Activated B cell treated with CpG ODN at 0.5 μM for 24 hours (primary cell): ENCODE results near the gene MSI2. TPM values are rescaled to one million over a fixed set of nuclear protein-coding genes. Genes with fewer than 3 reads are reported as not detected.
A peak's percentile ranks its signal among the peaks of the same experiment; 100 is the strongest.

ENCODE experiments used
- ATAC-seq: fragments of 200-7000 bp; cut with Tn5 transposase; one replicate; pipeline ENCODE4 v1.10.0; 2021; ENCODE audit warnings: low read depth, mild to moderate bottlenecking, moderate library complexity
- CTCF ChIA-PET: fragments of 350-600 bp; sonication (Branson Sonifier 250); formaldehyde crosslinking; loops from one replicate; lab custom pipeline; 2021; ENCODE audit warnings: antibody characterized with exemption; lab: Charles Lee
- POLR2A ChIA-PET: fragments of 350-600 bp; sonication (Branson Sonifier 250); formaldehyde crosslinking; loops from one replicate; lab custom pipeline; 2021; ENCODE audit warnings: antibody characterized with exemption; lab: Charles Lee
- DNase-seq: peaks from one replicate; pipeline ENCODE4 v3.0.0; 2022
- H3K27ac Mint-ChIP-seq: one replicate; pipeline ENCODE4 v1.8.0; 2020; ENCODE audit warnings: mixed read lengths
- H3K27me3 Mint-ChIP-seq: one replicate; pipeline ENCODE4 v1.8.0; 2021; ENCODE audit warnings: mixed read lengths
- H3K36me3 Mint-ChIP-seq: one replicate; pipeline ENCODE4 v1.8.0; 2021; ENCODE audit warnings: low read depth, mixed read lengths
- H3K4me1 Mint-ChIP-seq: one replicate; pipeline ENCODE4 v1.8.0; 2021; ENCODE audit warnings: mixed read lengths
- H3K4me3 Mint-ChIP-seq: one replicate; pipeline ENCODE4 v1.8.0; 2020; ENCODE audit warnings: mild to moderate bottlenecking, mixed read lengths
- H3K9me3 Mint-ChIP-seq: one replicate; pipeline ENCODE4 v1.8.0; 2020; ENCODE audit warnings: mixed read lengths
- intact Hi-C: fragments of 100-400 bp; cut with micrococcal nuclease; formaldehyde crosslinking; loops from one replicate; pipeline ENCODE4 v1.15.1; 2024
- total RNA-seq: library from RNA; stranded (reverse); gene quantifications from 2 replicates; pipeline ENCODE4 v1.2.3, GENCODE V29; 2022
- TF ChIP-seq, protein P1 (sequence below): fragments of 200-600 bp; IDR thresholded peaks from one replicate; pipeline ENCODE4 v1.8.0; 2022; ENCODE audit warnings: antibody characterized with exemption, mild to moderate bottlenecking

MSI2 gene
- total RNA-seq = 93.2 and 102 TPM in 2 replicates

DNA sequence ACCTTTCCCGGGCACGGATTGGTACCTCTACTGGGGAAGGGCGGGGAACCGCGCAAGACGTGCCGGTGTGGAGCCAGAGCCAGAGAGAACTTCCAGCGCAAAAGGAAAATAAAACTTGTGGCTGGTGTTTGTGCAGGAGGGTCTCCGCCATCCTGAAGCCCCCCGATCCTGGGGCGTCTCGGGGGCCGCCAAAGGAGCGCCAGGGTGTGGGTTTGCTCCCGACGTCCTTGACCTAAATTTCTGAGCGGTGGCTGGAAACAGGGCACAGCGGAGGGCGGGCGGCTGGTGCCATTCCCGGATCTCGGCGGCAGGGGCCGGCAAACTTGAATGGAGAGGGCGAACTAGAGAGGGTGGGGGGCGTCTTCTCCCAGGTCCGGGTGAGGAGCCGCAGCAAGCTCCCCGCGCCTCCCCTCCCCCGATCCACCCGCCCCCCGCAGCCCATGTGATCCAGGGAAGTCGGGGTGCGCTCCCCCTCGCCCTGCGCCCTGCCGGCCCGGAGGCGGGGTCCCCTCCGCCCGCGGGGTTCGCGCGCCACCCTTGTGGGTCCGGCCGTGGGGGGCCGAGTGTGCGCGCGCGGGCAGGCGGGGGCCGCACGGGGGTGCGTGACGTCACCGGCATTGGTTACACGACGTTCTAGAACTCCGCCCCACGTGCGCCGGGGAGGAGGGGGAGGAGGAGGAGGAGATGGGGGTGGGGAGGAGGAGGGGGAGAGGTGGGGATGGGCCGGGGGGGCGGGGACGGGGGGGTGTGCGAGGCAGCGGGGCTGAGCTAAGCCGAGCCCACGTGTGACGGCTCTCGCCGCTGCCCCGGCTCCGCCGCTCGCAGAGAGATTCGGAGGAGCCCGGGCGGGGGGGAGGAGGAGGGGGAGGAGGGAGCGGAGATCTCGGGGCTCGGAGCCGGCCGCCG is at the start of gene MSI2:
Gene MSI2 (plus strand): TSS at position 748 of the 906 bp plus-strand sequence. CDS start 220 bp downstream, outside the sequence.
- intact Hi-C loops = loop anchor here (1.0 to 10.0 kb wide), 13 partner anchors 81 to 1259 kb away; partner anchors contain the start of genes AKAP1, C17orf67, DGKE and MRPS23
- Mint-ChIP-seq H3K27me3 (no peaks in the 10 kb centered on the region), H3K4me1 (peaks cover 44% of the 10 kb centered on the region), H3K36me3 (peaks cover 11% of the 10 kb centered on the region), H3K9me3 (peaks cover 5% of the 10 kb centered on the region), H3K27ac (peak within 1 kb of the TSS; percentile 88), H3K4me3 (peak within 1 kb of the TSS; percentile 94)
- TF ChIP-seq, protein P1, sequence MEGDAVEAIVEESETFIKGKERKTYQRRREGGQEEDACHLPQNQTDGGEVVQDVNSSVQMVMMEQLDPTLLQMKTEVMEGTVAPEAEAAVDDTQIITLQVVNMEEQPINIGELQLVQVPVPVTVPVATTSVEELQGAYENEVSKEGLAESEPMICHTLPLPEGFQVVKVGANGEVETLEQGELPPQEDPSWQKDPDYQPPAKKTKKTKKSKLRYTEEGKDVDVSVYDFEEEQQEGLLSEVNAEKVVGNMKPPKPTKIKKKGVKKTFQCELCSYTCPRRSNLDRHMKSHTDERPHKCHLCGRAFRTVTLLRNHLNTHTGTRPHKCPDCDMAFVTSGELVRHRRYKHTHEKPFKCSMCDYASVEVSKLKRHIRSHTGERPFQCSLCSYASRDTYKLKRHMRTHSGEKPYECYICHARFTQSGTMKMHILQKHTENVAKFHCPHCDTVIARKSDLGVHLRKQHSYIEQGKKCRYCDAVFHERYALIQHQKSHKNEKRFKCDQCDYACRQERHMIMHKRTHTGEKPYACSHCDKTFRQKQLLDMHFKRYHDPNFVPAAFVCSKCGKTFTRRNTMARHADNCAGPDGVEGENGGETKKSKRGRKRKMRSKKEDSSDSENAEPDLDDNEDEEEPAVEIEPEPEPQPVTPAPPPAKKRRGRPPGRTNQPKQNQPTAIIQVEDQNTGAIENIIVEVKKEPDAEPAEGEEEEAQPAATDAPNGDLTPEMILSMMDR = no peak
- ChIA-PET CTCF (interaction anchor here (3.6 kb wide), 1 partner anchor 12 kb away, joined by 26 read pairs; no protein-coding TSS in a partner anchor), POLR2A (interaction anchor here (0.6 to 2.3 kb wide), 16 partner anchors 8 to 415 kb away, joined by 3 to 17 read pairs (median 3); no protein-coding TSS in a partner anchor)
- ATAC-seq (peak; percentile 79), DNase-seq (peak; percentile 86)

- CTCF ChIA-PET = interaction anchor here (2.2 kb wide), 1 partner anchor 36 kb away, joined by 5 read pairs; no protein-coding TSS in a partner anchor
Measured at GRCh38 chr17:57206928-57207327, 49.4 kb upstream of the MSI2 start.

DNA sequence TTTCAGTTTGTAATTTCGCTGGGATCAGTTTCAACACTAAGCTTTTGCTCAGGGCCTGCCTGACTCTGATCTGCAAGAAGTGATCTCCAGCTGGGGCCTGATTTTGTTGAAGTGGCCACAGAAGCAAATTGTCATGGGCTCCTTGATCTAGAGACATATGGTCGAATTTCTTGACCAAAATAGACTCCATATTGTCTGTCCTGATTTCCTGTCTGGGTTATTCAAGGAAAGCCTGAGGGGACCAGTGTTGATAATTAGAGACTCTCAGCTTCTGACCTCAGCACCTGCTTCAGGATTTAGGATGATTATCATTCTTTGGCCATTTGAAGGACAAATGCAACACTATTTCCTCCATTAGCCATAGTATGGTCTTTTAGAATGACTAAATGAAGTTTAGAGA is 48.9 kb upstream of the MSI2 start:
- H3K27me3 Mint-ChIP-seq = peaks cover 10% of the 10 kb centered on the region
- H3K9me3 Mint-ChIP-seq = peaks cover 14% of the 10 kb centered on the region
- no peak overlapping the region for H3K27ac Mint-ChIP-seq
- H3K36me3 Mint-ChIP-seq = no peaks in the 10 kb centered on the region
- ATAC-seq (no peak), DNase-seq (no peak)
- POLR2A ChIA-PET = no interaction called here
- no peaks in the 10 kb centered on the region for H3K4me1 Mint-ChIP-seq
- H3K4me3 Mint-ChIP-seq = no peak overlapping the region
- TF ChIP-seq, protein P1 = no peak
- CTCF ChIA-PET = interaction anchor here (2.2 kb wide), 1 partner anchor 36 kb away, joined by 5 read pairs; no protein-coding TSS in a partner anchor
- intact Hi-C loops = no loop called here

More at GRCh38 chr17:57206928-57207327, 49.4 kb upstream of the MSI2 start:
- H3K36me3 Mint-ChIP-seq = no peaks in the 10 kb centered on the region
- H3K27me3 Mint-ChIP-seq = peaks cover 7% of the 10 kb centered on the region
- no peak overlapping the region for H3K27ac Mint-ChIP-seq
- intact Hi-C loops = no loop called here
- TF ChIP-seq, protein P1 = no peak
- H3K9me3 Mint-ChIP-seq = peaks cover 14% of the 10 kb centered on the region
- POLR2A ChIA-PET = no interaction called here
- no peak overlapping the region for H3K4me3 Mint-ChIP-seq
- DNase-seq (no peak), ATAC-seq (no peak)
- H3K4me1 Mint-ChIP-seq = no peaks in the 10 kb centered on the region

GRCh38 chr17:57210224-57210553 is 46.1 kb upstream of the MSI2 start:
- Mint-ChIP-seq H3K4me3 (no peak overlapping the region), H3K36me3 (no peaks in the 10 kb centered on the region), H3K4me1 (no peaks in the 10 kb centered on the region), H3K27me3 (peaks cover 17% of the 10 kb centered on the region), H3K27ac (no peak overlapping the region), H3K9me3 (peaks cover 14% of the 10 kb centered on the region)
- ChIA-PET CTCF (no interaction called here), POLR2A (no interaction called here)
- DNase-seq = no peak
- no peak for ATAC-seq
- TF ChIP-seq, protein P1 = no peak
- intact Hi-C loops = no loop called here

DNA sequence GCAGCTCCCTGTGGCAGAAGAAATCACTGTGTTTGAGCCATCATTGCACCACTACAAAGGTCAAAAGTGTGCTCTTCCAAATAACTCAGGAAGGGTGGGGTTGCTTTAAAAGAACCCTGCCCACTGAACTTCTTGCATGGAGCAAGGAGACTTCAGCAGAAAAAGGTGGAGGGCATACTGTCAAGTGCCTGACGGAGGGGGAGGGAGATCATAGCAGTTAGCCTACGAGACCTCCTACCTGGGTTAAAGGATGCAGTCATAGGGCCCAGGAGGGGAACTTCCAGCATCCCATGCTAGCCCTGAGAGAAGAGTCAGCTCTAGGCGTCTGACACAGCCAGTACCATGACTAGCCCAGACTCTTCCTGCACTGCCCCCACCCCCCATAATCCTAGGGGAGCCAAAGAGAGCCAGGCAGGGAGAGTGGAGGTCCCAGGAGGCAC is 45.3 kb upstream of the MSI2 start:
- POLR2A ChIA-PET = no interaction called here
- Mint-ChIP-seq H3K9me3 (peaks cover 14% of the 10 kb centered on the region), H3K27ac (no peak overlapping the region), H3K4me1 (no peaks in the 10 kb centered on the region), H3K36me3 (no peaks in the 10 kb centered on the region), H3K27me3 (peaks cover 14% of the 10 kb centered on the region), H3K4me3 (no peak overlapping the region)
- intact Hi-C loops = no loop called here
- CTCF ChIA-PET = no interaction called here
- ATAC-seq = no peak
- DNase-seq = no peak
- TF ChIP-seq, protein P1 = no peak
